GM19328 (cell line): Measurements from ENCODE around the gene COMMD1.
"Not testable (repeated sequence)": the region's sequence is repeated elsewhere in the genome, so short reads cannot be mapped to it uniquely, and the experiment has no call there.

ENCODE experiments used
- ATAC-seq: cut with Tn5 transposase; IDR thresholded peaks from one replicate; pipeline ENCODE4 v1.9.1; 2021; ENCODE audit warnings: mild to moderate bottlenecking, moderate library complexity; ENCODE audit not compliant: unreplicated experiment

Gene COMMD1

GRCh38 chr2:61962095-61962984 is 56.9 kb downstream of the COMMD1 start:
- no peak for ATAC-seq

GRCh38 chr2:61966087-61966727 is 60.7 kb downstream of the COMMD1 start:
- ATAC-seq, result no peak

GRCh38 chr2:61967262-61967661 is 61.8 kb downstream of the COMMD1 start:
- no peak for ATAC-seq

GRCh38 chr2:61969376-61969775 is 63.9 kb downstream of the COMMD1 start:
- ATAC-seq, result no peak

- ATAC-seq, result no peak
Measured at GRCh38 chr2:61970807-61971556, 65.5 kb downstream of the COMMD1 start.

GRCh38 chr2:61978522-61978921 is 73.0 kb downstream of the COMMD1 start:
- ATAC-seq, result no peak

- no peak for ATAC-seq
Measured at GRCh38 chr2:61980758-61981157, 75.3 kb downstream of the COMMD1 start.

GRCh38 chr2:61984682-61985081 is 79.2 kb downstream of the COMMD1 start:
- ATAC-seq, result no peak

- ATAC-seq, result no peak
Measured at GRCh38 chr2:61988462-61989366, 83.2 kb downstream of the COMMD1 start.

GRCh38 chr2:61993422-61994024 is 88.0 kb downstream of the COMMD1 start:
- ATAC-seq, result no peak

GRCh38 chr2:61994531-61994930 is 89.1 kb downstream of the COMMD1 start:
- no peak for ATAC-seq

GRCh38 chr2:61995065-61995464 is 89.6 kb downstream of the COMMD1 start:
- ATAC-seq, result no peak

- no peak for ATAC-seq
Measured at GRCh38 chr2:61995515-61995914, 90.0 kb downstream of the COMMD1 start.

- ATAC-seq, result no peak
Measured at GRCh38 chr2:61998426-61998825, 93.0 kb downstream of the COMMD1 start.

- no peak for ATAC-seq
Measured at GRCh38 chr2:62000538-62000937, 95.1 kb downstream of the COMMD1 start.

- ATAC-seq, result no peak
Measured at GRCh38 chr2:62001431-62001830, 96.0 kb downstream of the COMMD1 start.

- ATAC-seq, result not testable (repeated sequence)
Measured at GRCh38 chr2:62004428-62004827, 99.0 kb downstream of the COMMD1 start.

GRCh38 chr2:62007555-62007954 is 102.1 kb downstream of the COMMD1 start:
- no peak for ATAC-seq

GRCh38 chr2:62010632-62011256 is 105.3 kb downstream of the COMMD1 start:
- no peak for ATAC-seq

GRCh38 chr2:62013641-62014040 is 108.2 kb downstream of the COMMD1 start:
- no peak for ATAC-seq
